Measurements from ENCODE around the gene HBG1. TPM values are rescaled to one million over a fixed set of nuclear protein-coding genes. Genes with fewer than 3 reads are reported as not detected.
"Not testable (repeated sequence)": the region's sequence is repeated elsewhere in the genome, so short reads cannot be mapped to it uniquely, and the experiment has no call there.

HBG1 gene
- total RNA-seq, 1 experiment from 2014 or later, result not detected

GRCh38 chr11:5277807-5278382 is 28.2 kb upstream of the HBG1 start:
- peak; percentile 47 for DNase-seq (ENCODE audit: low spot score)

- no peak for DNase-seq (ENCODE audit: low spot score)
These were observed 27.0 kb upstream of the HBG1 start for GRCh38 chr11:5276697-5277096.

GRCh38 chr11:5275369-5276110 is 25.9 kb upstream of the HBG1 start:
- no peak for DNase-seq (ENCODE audit: low spot score)

- DNase-seq (ENCODE audit: low spot score), result peak; percentile 46
These were observed 24.7 kb upstream of the HBG1 start for GRCh38 chr11:5274395-5274794.

GRCh38 chr11:5272395-5273017 is 22.8 kb upstream of the HBG1 start:
- no peak for DNase-seq (ENCODE audit: low spot score)

- DNase-seq (ENCODE audit: low spot score), result no peak
These were observed 20.1 kb upstream of the HBG1 start, which contains the start of gene HBE1 for GRCh38 chr11:5269715-5270147. Gene HBE1, minus strand, starts transcription at chr11:5269945. Its CDS starts 55 bp downstream, at chr11:5269890.

GRCh38 chr11:5267033-5267563 is 17.4 kb upstream of the HBG1 start:
- no peak for DNase-seq (ENCODE audit: low spot score)

GRCh38 chr11:5266609-5267008 is 17.0 kb upstream of the HBG1 start:
- no peak for DNase-seq (ENCODE audit: low spot score)

- DNase-seq (ENCODE audit: low spot score), result no peak
These were observed 16.2 kb upstream of the HBG1 start for GRCh38 chr11:5265832-5266231.

GRCh38 chr11:5258543-5259262 is 9.0 kb upstream of the HBG1 start:
- DNase-seq (ENCODE audit: low spot score), result no peak

GRCh38 chr11:5257296-5257695 is 7.6 kb upstream of the HBG1 start:
- no peak for DNase-seq (ENCODE audit: low spot score)

GRCh38 chr11:5254646-5255413 is 5.2 kb upstream of the HBG1 start, which contains the start of gene HBG2:
Gene HBG2, minus strand, starts transcription at chr11:5254781. Its CDS starts 53 bp downstream, at chr11:5254728.
- not testable (repeated sequence) for DNase-seq (ENCODE audit: low spot score)

- DNase-seq (ENCODE audit: low spot score), result not testable (repeated sequence)
These were observed 4.4 kb upstream of the HBG1 start for GRCh38 chr11:5254023-5254422.

- DNase-seq (ENCODE audit: low spot score), result not testable (repeated sequence)
These were observed 3.8 kb upstream of the HBG1 start for GRCh38 chr11:5253440-5253839.

- DNase-seq (ENCODE audit: low spot score), result no peak
These were observed 3.2 kb upstream of the HBG1 start for GRCh38 chr11:5252919-5253265.

- DNase-seq (ENCODE audit: low spot score), result no peak
These were observed 2.7 kb upstream of the HBG1 start for GRCh38 chr11:5252192-5252918.

- no peak for DNase-seq (ENCODE audit: low spot score)
These were observed 2.1 kb upstream of the HBG1 start for GRCh38 chr11:5251746-5252145.

GRCh38 chr11:5250543-5251204 is 1.0 kb upstream of the HBG1 start:
- DNase-seq (ENCODE audit: low spot score), result no peak

- DNase-seq (ENCODE audit: low spot score), result not testable (repeated sequence)
These were observed 1.2 kb downstream of the HBG1 start for GRCh38 chr11:5248498-5248897.
